H1 (cell line): ENCODE results near the gene HBEGF. TPM values are rescaled to one million over a fixed set of nuclear protein-coding genes. Genes with fewer than 3 reads are reported as not detected.

ENCODE experiments used
- CTCF ChIA-PET: fragments of 300-600 bp; sonication (Branson Sonifier 250); formaldehyde crosslinking; loops from one replicate; lab custom pipeline; 2021; ENCODE audit not compliant: partially characterized antibody; lab: Charles Lee
- POLR2A ChIA-PET: fragments of 300-600 bp; sonication (Branson Sonifier 250); formaldehyde crosslinking; loops from one replicate; lab custom pipeline; 2021; ENCODE audit warnings: inconsistent platforms; ENCODE audit not compliant: partially characterized antibody; lab: Charles Lee
- DNase-seq, 2 experiments: peaks; one replicate each; pipeline versions ENCODE4 v3.0.0 to v3.0.0-alpha.2; 2010 to 2022; ENCODE audit warnings: low spot score in 2 of 2, low read depth in 1 of 2, mixed read lengths in 1 of 2
- FAIRE-seq: peaks from 2 replicates; lab custom pipeline; 2011; peaks lifted over from hg19 to GRCh38; lab: Jason Lieb, UNC
- H2AFZ ChIP-seq: 2 replicates; pipeline ENCODE4 v1.8.1; 2012; ENCODE audit warnings: low read length, inconsistent platforms
- H2AK5ac ChIP-seq: 2 replicates; pipeline ENCODE4 v1.6.1; 2013; ENCODE audit warnings: low read depth, low read length
- H2BK120ac ChIP-seq: replicated peaks from 2 replicates; pipeline ENCODE3; 2013; ENCODE audit warnings: low read depth, low read length, inconsistent platforms
- H2BK12ac ChIP-seq: 2 replicates; pipeline ENCODE4 v1.6.1; 2013; ENCODE audit warnings: low read depth, low read length
- H2BK15ac ChIP-seq: 2 replicates; pipeline ENCODE4 v1.6.1; 2013; ENCODE audit warnings: low read length
- H2BK20ac ChIP-seq: 2 replicates; pipeline ENCODE4 v1.6.1; 2013; ENCODE audit warnings: low read length
- H2BK5ac ChIP-seq: 2 replicates; pipeline ENCODE4 v1.6.1; 2013; ENCODE audit warnings: low read depth, low read length
- H3K14ac ChIP-seq: 2 replicates; pipeline ENCODE4 v1.6.1; 2013; ENCODE audit warnings: inconsistent platforms; ENCODE audit not compliant: insufficient read length
- H3K18ac ChIP-seq: 2 replicates; pipeline ENCODE4 v1.6.1; 2013; ENCODE audit warnings: low read length; ENCODE audit errors: extremely low read depth
- H3K23ac ChIP-seq: 2 replicates; pipeline ENCODE4 v1.6.1; 2013; ENCODE audit warnings: inconsistent platforms; ENCODE audit not compliant: insufficient read length
- H3K23me2 ChIP-seq: 2 replicates; pipeline ENCODE4 v1.6.1; 2013; ENCODE audit warnings: low read depth, low read length
- H3K27ac ChIP-seq: 2 replicates; pipeline ENCODE4 v1.6.1; 2011; ENCODE audit warnings: low read depth, low read length, inconsistent platforms
- H3K27me3 ChIP-seq, 4 experiments: replicated peaks in 1 of 4; 1 replicate in 1 of 4; 2 replicates in 3 of 4; pipeline versions ENCODE4 v1.6.1 to v1.8.1; 2011 to 2013; ENCODE audit warnings: low read length in 3 of 4, mild to moderate bottlenecking in 3 of 4, inconsistent platforms in 2 of 4, mixed read lengths in 2 of 4, moderate library complexity in 1 of 4; ENCODE audit not compliant: control insufficient read depth in 3 of 4, insufficient read depth in 3 of 4; ENCODE audit errors: extremely low read depth in 1 of 4
- H3K36me3 ChIP-seq, 4 experiments: 2 replicates each; pipeline versions ENCODE4 v1.6.1 to v1.8.1; 2011 to 2013; ENCODE audit warnings: mild to moderate bottlenecking in 4 of 4, low read length in 3 of 4, moderate library complexity in 2 of 4, control low read depth in 1 of 4, inconsistent platforms in 1 of 4; ENCODE audit not compliant: insufficient read depth in 4 of 4, control insufficient read depth in 2 of 4
- H3K4ac ChIP-seq: replicated peaks from 2 replicates; pipeline ENCODE3; 2013; ENCODE audit warnings: low read length, low read depth, mixed read lengths, inconsistent platforms; ENCODE audit not compliant: insufficient read length
- H3K4me1 ChIP-seq, 4 experiments: replicated peaks in 1 of 4; 1 replicate in 1 of 4; 2 replicates in 3 of 4; pipeline versions ENCODE4 v1.6.1 to v1.8.1; 2011 to 2013; ENCODE audit warnings: low read length in 3 of 4, inconsistent platforms in 2 of 4, mixed read lengths in 1 of 4; ENCODE audit not compliant: insufficient read depth in 4 of 4, control insufficient read depth in 3 of 4
- H3K4me2 ChIP-seq, 2 experiments: 2 replicates each; pipeline versions ENCODE4 v1.6.1 to v1.8.1; 2011 to 2013; ENCODE audit warnings: low read depth in 2 of 2, low read length in 2 of 2, control low read depth in 1 of 2, inconsistent platforms in 1 of 2, mild to moderate bottlenecking in 1 of 2; ENCODE audit not compliant: insufficient read depth in 1 of 2
- H3K4me3 ChIP-seq, 4 experiments: fragments of 200-600, 300-600 bp in 1 of 4; sonication (generic), shearing (Covaris generic), sonication (Bioruptor Twin) in 1 of 4; 2 replicates each; pipeline versions ENCODE4 v1.5.1 to v1.8.1; 2011 to 2016; ENCODE audit warnings: low read length in 4 of 4, low read depth in 3 of 4, control low read depth in 2 of 4, inconsistent platforms in 2 of 4, mild to moderate bottlenecking in 2 of 4, mixed read lengths in 1 of 4, moderate library complexity in 1 of 4; ENCODE audit not compliant: insufficient read depth in 2 of 4; ENCODE audit errors: extremely low read depth in 1 of 4
- H3K56ac ChIP-seq: replicated peaks from 2 replicates; pipeline ENCODE3; 2013; ENCODE audit warnings: low read depth, mild to moderate bottlenecking, mixed read lengths, low read length, inconsistent platforms; ENCODE audit not compliant: insufficient read length
- H3K79me1 ChIP-seq: 2 replicates; pipeline ENCODE4 v1.6.1; 2013; ENCODE audit warnings: low read depth, low read length, control low read depth
- H3K79me2 ChIP-seq, 2 experiments: 2 replicates each; pipeline versions ENCODE4 v1.6.1 to v1.8.1; 2012 to 2013; ENCODE audit warnings: low read length in 2 of 2, mild to moderate bottlenecking in 2 of 2, inconsistent platforms in 1 of 2; ENCODE audit not compliant: insufficient read depth in 2 of 2, control insufficient read depth in 1 of 2
- H3K9ac ChIP-seq, 4 experiments: replicated peaks in 1 of 4; 1 replicate in 1 of 4; 2 replicates in 3 of 4; pipeline versions ENCODE4 v1.6.1 to v1.8.1; 2011 to 2013; ENCODE audit warnings: low read depth in 3 of 4, low read length in 3 of 4, control low read depth in 2 of 4, mild to moderate bottlenecking in 2 of 4, moderate library complexity in 2 of 4, inconsistent platforms in 1 of 4; ENCODE audit errors: extremely low read depth in 1 of 4
- H3K9me3 ChIP-seq, 2 experiments: 2 replicates each; pipeline versions ENCODE4 v1.6.1 to v1.8.1; 2012 to 2013; ENCODE audit warnings: mild to moderate bottlenecking in 2 of 2, moderate library complexity in 2 of 2, control low read depth in 1 of 2, inconsistent platforms in 1 of 2, low read depth in 1 of 2, low read length in 1 of 2, mixed read lengths in 1 of 2; ENCODE audit not compliant: insufficient read depth in 2 of 2
- H4K20me1 ChIP-seq, 2 experiments: replicated peaks in 1 of 2; 2 replicates each; pipeline versions ENCODE3 to v1.8.1; 2011 to 2013; ENCODE audit warnings: inconsistent platforms in 2 of 2, low read length in 2 of 2, mild to moderate bottlenecking in 1 of 2; ENCODE audit not compliant: insufficient read depth in 2 of 2, control insufficient read depth in 1 of 2
- H4K5ac ChIP-seq: 2 replicates; pipeline ENCODE4 v1.6.1; 2013; ENCODE audit warnings: low read length, low read depth, mixed read lengths, inconsistent platforms; ENCODE audit not compliant: insufficient read length
- H4K8ac ChIP-seq: 2 replicates; pipeline ENCODE4 v1.8.0; 2013; ENCODE audit warnings: mild to moderate bottlenecking, moderate library complexity, low read length, inconsistent platforms; ENCODE audit not compliant: insufficient read depth; ENCODE audit errors: extremely low read depth
- H4K91ac ChIP-seq: replicated peaks from 2 replicates; pipeline ENCODE3; 2013; ENCODE audit warnings: low read length, mixed read lengths, inconsistent platforms; ENCODE audit not compliant: insufficient read length
- BACH1 ChIP-seq: IDR thresholded peaks from 2 replicates; pipeline ENCODE4 v1.6.1; 2012; ENCODE audit warnings: low read length, improper control_type of control experiment
- BRCA1 ChIP-seq: IDR thresholded peaks from 2 replicates; pipeline ENCODE4 v1.6.1; 2012; ENCODE audit warnings: low read depth, low read length, improper control_type of control experiment
- E2F6 ChIP-seq: IDR thresholded peaks from 2 replicates; pipeline ENCODE4 v1.6.1; 2012; ENCODE audit warnings: inconsistent platforms
- MAX ChIP-seq: IDR thresholded peaks from 2 replicates; pipeline ENCODE4 v1.6.1; 2012; ENCODE audit warnings: inconsistent platforms
- POLR2A ChIP-seq, 2 experiments: IDR thresholded peaks; 1 replicate in 1 of 2; 2 replicates in 1 of 2; pipeline ENCODE4 v1.6.1; 2011; ENCODE audit warnings: low read depth in 2 of 2, low read length in 2 of 2, mild to moderate bottlenecking in 2 of 2; ENCODE audit errors: control extremely low read depth in 1 of 2
- POU5F1 ChIP-seq: IDR thresholded peaks from 2 replicates; pipeline ENCODE4 v1.6.1; 2011; ENCODE audit warnings: low read depth, mild to moderate bottlenecking, low read length, moderate library complexity
- TCF12 ChIP-seq: IDR thresholded peaks from 2 replicates; pipeline ENCODE4 v1.6.1; 2011; ENCODE audit warnings: low read depth, mild to moderate bottlenecking, low read length
- WGBS, 2 experiments: shearing (Covaris generic) in 1 of 2; methylation state at CpG; one replicate each; pipeline versions ENCODE4 v1.1.6 to v1.1.7; 2013 to 2015; ENCODE audit warnings: low lambda C conversion rate in 2 of 2, mixed read lengths in 2 of 2, inconsistent platforms in 1 of 2, low coverage in 1 of 2, missing lambda C conversion rate in 1 of 2; ENCODE audit not compliant: insufficient replicate concordance in 2 of 2, insufficient coverage in 1 of 2, insufficient read length in 1 of 2; ENCODE audit errors: extremely low coverage in 1 of 2, missing lambda C conversion rate in 1 of 2; 5-methylcytosine and 5-hydroxymethylcytosine counted together
- polyA plus RNA-seq, 7 experiments: library from polyadenylated mRNA; depleted of rRNA in 3 of 7; stranded (reverse) in 5 of 7; unstranded in 2 of 7; fragments of >200 nt in 5 of 7; fragments of 200-250 nt in 2 of 7; gene quantifications; 1 replicate in 5 of 7; 2 replicates in 1 of 7; 4 replicates in 1 of 7; pipeline versions ENCODE4 v1.2.1 to v1.2.3, GENCODE V29; 2011 to 2013; ENCODE audit warnings: missing spikeins in 2 of 7, mixed read lengths in 2 of 7
- total RNA-seq: library from RNA; stranded (reverse); fragmentation: NEBNext Ultra II Directional; extraction: Animal tissue kit (Norgen Biotek cat#: 25700); gene quantifications from 2 replicates; pipeline ENCODE4 v1.2.1, GENCODE V29; 2021

HBEGF gene
- total and polyA plus RNA-seq, 2 of the 8 experiments (the other 6 are each of a cell fraction or from before 2014, with no cell fraction given): 2.4 to 2.5 TPM

GRCh38 chr5:140324617-140325241 lies 21.7 kb downstream of the HBEGF start:
- no peaks in the 10 kb centered on the region for H4K20me1 ChIP-seq
- no peak overlapping the region for H2BK15ac ChIP-seq
- no peak overlapping the region for H3K23ac ChIP-seq
- no peak overlapping the region for H4K91ac ChIP-seq
- no peak overlapping the region for H2BK5ac ChIP-seq
- H3K23me2 ChIP-seq: no peaks in the 10 kb centered on the region
- no peak overlapping the region for H3K18ac ChIP-seq
- H3K79me1 ChIP-seq: no peaks in the 10 kb centered on the region
- no peak overlapping the region for H2BK120ac ChIP-seq
- no peak overlapping the region for H3K14ac ChIP-seq
- DNase-seq: no peak
- no peak overlapping the region for H4K5ac ChIP-seq
- no peak overlapping the region for H3K4ac ChIP-seq
- no peak overlapping the region for H3K4me2 ChIP-seq
- CTCF ChIA-PET: interaction anchor here (0.8 to 14.2 kb wide), 5 partner anchors 13 to 82 kb away, joined by 3 to 102 read pairs (median 5); partner anchors contain the start of gene HBEGF
- H3K9me3 ChIP-seq: no peaks in the 10 kb centered on the region
- H3K4me3 ChIP-seq: no peak overlapping the region
- no peak overlapping the region for H2AFZ ChIP-seq
- WGBS, 2 experiments: 90% methylated on average over 1 of the region's 1 CpG; no CpG with 5 or more reads in 1 of the 2 experiments
- H2BK20ac ChIP-seq: no peak overlapping the region
- no peaks in the 10 kb centered on the region for H3K27me3 ChIP-seq
- H2BK12ac ChIP-seq: no peak overlapping the region
- TF ChIP-seq MAX (no peak), POLR2A (IDR thresholded peaks at IDR 0.05; ENCODE audit: control extremely low read depth in 1 of 2, low read depth in 2 of 2, low read length in 2 of 2) (no peak), POU5F1 (no peak), BRCA1 (no peak), E2F6 (no peak), BACH1 (no peak), TCF12 (no peak)
- H2AK5ac ChIP-seq: no peak overlapping the region
- H3K56ac ChIP-seq: no peak overlapping the region
- H3K4me1 ChIP-seq: peaks cover 0 to 5% (median 0%) of the 10 kb centered on the region in 4 experiments; a peak in 3 of 7 replicates
- no peak overlapping the region for H3K27ac ChIP-seq
- no peak overlapping the region for H3K9ac ChIP-seq
- no peak for FAIRE-seq
- H3K36me3 ChIP-seq: no peaks in the 10 kb centered on the region
- POLR2A ChIA-PET: interaction anchor here (2.8 kb wide), 1 partner anchor 21 kb away, joined by 13 read pairs; the partner anchor contains the start of gene HBEGF
- H3K79me2 ChIP-seq: no peaks in the 10 kb centered on the region
- H4K8ac ChIP-seq: no peak overlapping the region
